SK-N-SH (cell line): ENCODE data around the gene ZMIZ2. TPM values are rescaled to one million over a fixed set of nuclear protein-coding genes. Genes with fewer than 3 reads are reported as not detected.

Experiments used
- CTCF ChIA-PET: fragments of 300-600, 350-600 bp; formaldehyde crosslinking; extraction: SDS; loops from one replicate; lab custom pipeline; 2021; lab: Yijun Ruan, JAX
- POLR2A ChIA-PET: fragments of 350-600 bp; sonication (Branson Sonifier 250); formaldehyde crosslinking; extraction: SDS; loops from one replicate; lab custom pipeline; 2020; ENCODE audit warnings: antibody characterized with exemption, inconsistent platforms; lab: Yijun Ruan, JAX
- DNase-seq: peaks from one replicate; pipeline ENCODE4 v3.0.0; 2012
- H2AFZ ChIP-seq: fragments of 200-600 bp; sonication (generic); 2 replicates; pipeline ENCODE4 v1.8.1; 2016; ENCODE audit warnings: antibody characterized with exemption, mild to moderate bottlenecking, low read depth
- H3F3A ChIP-seq: fragments of 200-600 bp; sonication (generic); replicated peaks from 2 replicates; pipeline ENCODE3; 2016; ENCODE audit warnings: antibody characterized with exemption, mild to moderate bottlenecking; ENCODE audit not compliant: insufficient read depth
- H3K27ac ChIP-seq, 2 experiments: fragments of 200-500 bp in 1 of 2; fragments of 200-600 bp in 1 of 2; sonication (Bioruptor generic) in 1 of 2; sonication (generic), shearing (Covaris generic) in 1 of 2; 2 replicates each; pipeline versions ENCODE4 v1.5.1 to v1.6.1; 2014 to 2016; ENCODE audit warnings: low read depth in 2 of 2, inconsistent platforms in 1 of 2, low read length in 1 of 2, mild to moderate bottlenecking in 1 of 2, mixed read lengths in 1 of 2
- H3K27me3 ChIP-seq: fragments of 200-600 bp; sonication (generic), shearing (Covaris generic); 2 replicates; pipeline ENCODE4 v1.6.1; 2016; ENCODE audit warnings: mixed run types; ENCODE audit not compliant: insufficient read depth
- H3K36me3 ChIP-seq, 2 experiments: fragments of 200-500 bp in 1 of 2; fragments of 200-600 bp in 1 of 2; sonication (Bioruptor generic) in 1 of 2; sonication (generic) in 1 of 2; replicated peaks in 1 of 2; 2 replicates each; pipeline versions ENCODE3 to v1.5.1; 2014 to 2016; ENCODE audit warnings: low read length in 1 of 2, mild to moderate bottlenecking in 1 of 2; ENCODE audit not compliant: insufficient read depth in 2 of 2, control insufficient read depth in 1 of 2
- H3K4me1 ChIP-seq, 2 experiments: fragments of 200-500 bp in 1 of 2; fragments of 200-600 bp in 1 of 2; sonication (Bioruptor generic) in 1 of 2; sonication (generic), shearing (Covaris generic) in 1 of 2; 2 replicates each; pipeline versions ENCODE4 v1.5.1 to v1.6.1; 2014 to 2016; ENCODE audit warnings: low read depth in 1 of 2, low read length in 1 of 2, mixed run types in 1 of 2; ENCODE audit not compliant: insufficient read depth in 2 of 2, control insufficient read depth in 1 of 2
- H3K4me2 ChIP-seq: fragments of 200-600 bp; sonication (generic), shearing (Covaris generic); 2 replicates; pipeline ENCODE4 v1.6.1; 2017; ENCODE audit warnings: mixed run types
- H3K4me3 ChIP-seq, 2 experiments: fragments of 200-500 bp in 1 of 2; fragments of 200-600 bp in 1 of 2; sonication (Bioruptor generic) in 1 of 2; sonication (generic), shearing (Covaris generic) in 1 of 2; 2 replicates each; pipeline versions ENCODE4 v1.5.1 to v1.8.1; 2014 to 2016; ENCODE audit warnings: low read depth in 2 of 2, inconsistent platforms in 1 of 2, low read length in 1 of 2, mild to moderate bottlenecking in 1 of 2, mixed read lengths in 1 of 2, moderate library complexity in 1 of 2
- H3K79me2 ChIP-seq: fragments of 200-600 bp; sonication (generic); 2 replicates; pipeline ENCODE4 v1.8.1; 2017; ENCODE audit warnings: mild to moderate bottlenecking; ENCODE audit not compliant: insufficient read depth
- H3K9ac ChIP-seq: fragments of 200-600 bp; sonication (generic); 2 replicates; pipeline ENCODE4 v1.6.1; 2017; ENCODE audit warnings: mixed run types
- H3K9me2 ChIP-seq: fragments of 200-600 bp; sonication (generic); 2 replicates; pipeline ENCODE4 v1.6.1; 2017; ENCODE audit warnings: mixed run types
- H3K9me3 ChIP-seq: fragments of 200-600 bp; sonication (generic); 2 replicates; pipeline ENCODE4 v1.6.1; 2017; ENCODE audit warnings: mixed run types, mild to moderate bottlenecking, moderate library complexity
- H4K20me1 ChIP-seq: fragments of 200-600 bp; sonication (generic); 2 replicates; pipeline ENCODE4 v1.6.1; 2017; ENCODE audit warnings: mild to moderate bottlenecking, mixed run types; ENCODE audit not compliant: insufficient read depth
- CHD2 ChIP-seq: fragments of 150-350 bp; IDR thresholded peaks from 2 replicates; pipeline ENCODE4 v1.6.1; 2018; ENCODE audit warnings: low read length; ENCODE audit not compliant: partially characterized antibody
- CTCF ChIP-seq: fragments of 200-600 bp; sonication (generic); IDR thresholded peaks from 2 replicates; pipeline ENCODE4 v1.6.1; 2017; ENCODE audit warnings: antibody characterized with exemption, mild to moderate bottlenecking, moderate library complexity
- ELF1 ChIP-seq: IDR thresholded peaks from 2 replicates; pipeline ENCODE4 v1.4.0; 2012
- FOSL2 ChIP-seq: IDR thresholded peaks from 2 replicates; pipeline ENCODE4 v1.4.0; 2012; ENCODE audit warnings: low read depth, mild to moderate bottlenecking, moderate library complexity, borderline replicate concordance
- FOXM1 ChIP-seq: IDR thresholded peaks from 2 replicates; pipeline ENCODE4 v1.4.0; 2012; ENCODE audit warnings: low read depth, mild to moderate bottlenecking
- GATA2 ChIP-seq: sonication (generic); formaldehyde crosslinking; IDR thresholded peaks from 2 replicates; pipeline ENCODE4 v1.5.0; 2020; ENCODE audit warnings: mild to moderate bottlenecking, missing genetic modification reagents
- IRF3 ChIP-seq: fragments of 150-350 bp; IDR thresholded peaks from 2 replicates; pipeline ENCODE4 v1.6.1; 2016; ENCODE audit warnings: mild to moderate bottlenecking, low read depth, low read length
- JUND ChIP-seq: IDR thresholded peaks from 2 replicates; pipeline ENCODE4 v1.4.0; 2012
- MAX ChIP-seq: IDR thresholded peaks from 2 replicates; pipeline ENCODE4 v1.4.0; 2012; ENCODE audit warnings: low read depth
- MXI1 ChIP-seq: IDR thresholded peaks from 2 replicates; pipeline ENCODE4 v1.6.1; 2012; ENCODE audit warnings: mild to moderate bottlenecking, low read depth, low read length, improper control_type of control experiment
- PBX3 ChIP-seq: IDR thresholded peaks from 2 replicates; pipeline ENCODE4; 2012
- RAD21 ChIP-seq: IDR thresholded peaks from 2 replicates; pipeline ENCODE4 v1.6.1; 2012; ENCODE audit warnings: mild to moderate bottlenecking, low read length
- RFX5 ChIP-seq: IDR thresholded peaks from 2 replicates; pipeline ENCODE4 v1.6.1; 2012; ENCODE audit warnings: mild to moderate bottlenecking, improper control_type of control experiment, low read length
- TEAD4 ChIP-seq: IDR thresholded peaks from 2 replicates; pipeline ENCODE4 v1.4.0; 2012; ENCODE audit warnings: mild to moderate bottlenecking, borderline replicate concordance; ENCODE audit not compliant: insufficient read depth
- YY1 ChIP-seq: IDR thresholded peaks from 2 replicates; pipeline ENCODE4 v1.4.0; 2012; ENCODE audit warnings: low read depth, mild to moderate bottlenecking
- ZBTB33 ChIP-seq: IDR thresholded peaks from 2 replicates; pipeline ENCODE4 v1.4.0; 2012; ENCODE audit warnings: low read depth, borderline replicate concordance
- WGBS: methylation state at CpG from one replicate; pipeline ENCODE4 v1.1.6; 2017; ENCODE audit warnings: low lambda C conversion rate; 5-methylcytosine and 5-hydroxymethylcytosine counted together
- polyA plus RNA-seq, 3 experiments: library from polyadenylated mRNA; depleted of rRNA; stranded (reverse); fragments of >200 nt; gene quantifications; 2 replicates each; pipeline ENCODE4 v1.2.3, GENCODE V29; 2012

ZMIZ2 gene
- polyA plus RNA-seq, 1 of the 3 experiments (the other 2 are of a cell fraction) = 18.1 TPM

- Histone ChIP-seq H3F3A (peaks cover 12% of the 10 kb centered on the region), H3K27ac (no peak overlapping the region), H3K4me3 (no peak overlapping the region), H3K79me2 (peaks cover 5% of the 10 kb centered on the region), H3K9ac (no peak overlapping the region), H3K9me2 (no peaks in the 10 kb centered on the region), H3K4me1 (no peaks in the 10 kb centered on the region), H2AFZ (no peak overlapping the region), H4K20me1 (no peaks in the 10 kb centered on the region), H3K36me3 (no peaks in the 10 kb centered on the region), H3K4me2 (no peak overlapping the region), H3K9me3 (no peaks in the 10 kb centered on the region), H3K27me3 (no peaks in the 10 kb centered on the region)
- POLR2A ChIA-PET = no interaction called here
- WGBS = 87% methylated on average over 5 of the region's 5 CpGs
- CTCF ChIA-PET = no interaction called here
- TF ChIP-seq FOXM1 (no peak), JUND (no peak), PBX3 (no peak), RFX5 (no peak), CTCF (no peak), CHD2 (no peak), IRF3 (no peak), FOSL2 (no peak), MXI1 (no peak), ZBTB33 (no peak), GATA2 (CRISPR knock-in tag) (no peak), TEAD4 (no peak), MAX (no peak), YY1 (no peak), ELF1 (no peak), RAD21 (no peak)
- DNase-seq = no peak
These were observed 41.3 kb downstream of the ZMIZ2 start for GRCh38 chr7:44789990-44790389.
